Activated T-cell treated with anti-CD3 and anti-CD28 coated beads, Interleukin-2, amount 50 U/mL, for 48 hours (primary cell): ENCODE data around the gene EEF1A2.
"Not testable (repeated sequence)": the region's sequence is repeated elsewhere in the genome, so short reads cannot be mapped to it uniquely, and the experiment has no call there.

Source experiments
- DNase-seq, 2 experiments: peaks; one replicate each; pipeline ENCODE4 v3.0.0-alpha.2; 2020

EEF1A2 gene

GRCh38 chr20:63484236-63484635 is 14.6 kb downstream of the EEF1A2 start:
- DNase-seq = no peak

GRCh38 chr20:63483834-63484233 is 15.0 kb downstream of the EEF1A2 start:
- DNase-seq = no peak

GRCh38 chr20:63482021-63482587 is 16.8 kb downstream of the EEF1A2 start:
- DNase-seq = no peak

GRCh38 chr20:63481503-63481902 is 17.4 kb downstream of the EEF1A2 start:
- DNase-seq = no peak

- DNase-seq = not testable (repeated sequence)
Observed at GRCh38 chr20:63479695-63480419, 19.0 kb downstream of the EEF1A2 start.

GRCh38 chr20:63478346-63479302 is 20.3 kb downstream of the EEF1A2 start:
- no peak for DNase-seq

- no peak for DNase-seq
Observed at GRCh38 chr20:63477944-63478343, 20.9 kb downstream of the EEF1A2 start.

- DNase-seq = no peak
Observed at GRCh38 chr20:63477061-63477616, 21.7 kb downstream of the EEF1A2 start.

- no peak for DNase-seq
Observed at GRCh38 chr20:63475209-63475608, 23.7 kb downstream of the EEF1A2 start.

- no peak for DNase-seq
Observed at GRCh38 chr20:63473555-63474449, 25.1 kb downstream of the EEF1A2 start.

- no peak for DNase-seq
Observed at GRCh38 chr20:63472862-63473390, 26.0 kb downstream of the EEF1A2 start.

- DNase-seq = no peak
Observed at GRCh38 chr20:63471981-63472831, 26.7 kb downstream of the EEF1A2 start, which contains the start of gene KCNQ2. Gene KCNQ2 (minus strand): TSS chr20:63472655. CDS start chr20:63472463, 192 bp downstream.

- no peak for DNase-seq
Observed at GRCh38 chr20:63471717-63471980, 27.2 kb downstream of the EEF1A2 start.

- DNase-seq = no peak
Observed at GRCh38 chr20:63471002-63471716, 27.7 kb downstream of the EEF1A2 start.

GRCh38 chr20:63470410-63470809 is 28.5 kb downstream of the EEF1A2 start:
- DNase-seq = no peak

GRCh38 chr20:63469713-63470101 is 29.2 kb downstream of the EEF1A2 start:
- DNase-seq = no peak

- no peak for DNase-seq
Observed at GRCh38 chr20:63469019-63469712, 29.7 kb downstream of the EEF1A2 start.

- DNase-seq = no peak
Observed at GRCh38 chr20:63468421-63468820, 30.5 kb downstream of the EEF1A2 start.

- DNase-seq = no peak
Observed at GRCh38 chr20:63467294-63468083, 31.4 kb downstream of the EEF1A2 start.
